Lower leg skin (tissue), 3 donors: ENCODE measurements around the gene MITF.

Source experiments
- CTCF ChIP-seq, 3 donors: fragments of 450-650 bp; IDR thresholded peaks; one replicate each; pipeline ENCODE4 v1.5.1; 2016; ENCODE audit warnings: antibody characterized with exemption in 3 of 3, mild to moderate bottlenecking in 3 of 3, moderate library complexity in 2 of 3
- POLR2A ChIP-seq, 2 donors: fragments of 450-650 bp; IDR thresholded peaks; one replicate each; pipeline ENCODE4 v1.6.1; 2016 to 2017; ENCODE audit warnings: antibody characterized with exemption in 2 of 2, mild to moderate bottlenecking in 1 of 2, moderate library complexity in 1 of 2

- TF ChIP-seq CTCF (IDR thresholded peaks at IDR 0.05) (no peak), POLR2A (IDR thresholded peaks at IDR 0.05) (no peak)
Measured at GRCh38 chr3:69847303-69847702, 108.0 kb downstream of the MITF start.
